ENCODE measurements around the gene NFATC2IP. TPM values are rescaled to one million over a fixed set of nuclear protein-coding genes. Genes with fewer than 3 reads are reported as not detected.

The NFATC2IP gene
- total RNA-seq, 2 donors from 2014 or later: 42.9 to 52.0 TPM

DNA sequence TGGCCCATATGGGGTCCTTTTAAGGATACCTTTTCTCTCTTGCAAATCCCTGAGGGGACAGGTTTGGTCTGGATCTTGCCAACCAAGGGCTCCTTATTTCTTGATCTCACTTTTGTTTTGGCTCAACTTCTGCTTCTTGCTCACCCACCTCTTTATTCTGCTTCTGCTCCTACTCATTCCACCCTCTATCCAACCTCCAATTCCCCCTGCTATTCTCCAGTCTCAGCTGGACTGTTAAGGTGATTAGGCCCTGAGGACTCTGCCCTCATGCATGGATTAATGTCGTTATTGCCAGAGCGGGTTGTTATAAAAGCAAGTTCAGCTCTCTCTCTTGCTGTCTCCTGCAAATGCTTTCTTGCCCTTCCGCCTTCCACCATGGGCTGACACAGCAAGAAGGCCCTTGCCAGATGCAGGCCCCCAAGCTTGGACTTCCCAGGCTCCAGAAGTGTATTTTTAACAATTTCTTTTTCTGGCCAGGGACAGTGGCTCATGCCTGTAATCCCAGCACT lies 63.9 kb downstream of the NFATC2IP start:
- intact Hi-C loops (cut with DNase I, micrococcal nuclease): no loop called here
- ATAC-seq: peak; percentile 93
- DNase-seq: no peak

Other genes starting within 250 kb of the NFATC2IP start
- gene EIF3C, start 239.5 kb upstream of the NFATC2IP start, total RNA-seq: 100 to 1,000 TPM; 550 to 645 TPM
- gene NPIPB9, start 199.2 kb upstream of the NFATC2IP start, total RNA-seq: 1 to 10 TPM; 3.0 to 4.0 TPM
- 10 to 100 TPM; 86.6 to 98.5 TPM for gene ATXN2L, start 127.9 kb upstream of the NFATC2IP start, total RNA-seq
- gene TUFM, start 104.6 kb upstream of the NFATC2IP start, total RNA-seq: 100 to 1,000 TPM; 221 to 301 TPM
- 10 to 100 TPM; 84.3 to 90.0 TPM for gene SH2B1, start 87.1 kb upstream of the NFATC2IP start, total RNA-seq
- 1 to 10 TPM in 1 of 2 donors, under 1 TPM in 1; 0.47 to 1.3 TPM for gene ATP2A1, start 72.4 kb upstream of the NFATC2IP start, total RNA-seq
- 10 to 100 TPM; 39.6 to 41.4 TPM for gene RABEP2, start 25.7 kb upstream of the NFATC2IP start, total RNA-seq
- 1 to 10 TPM in 1 of 2 donors, under 1 TPM in 1; 0.64 to 1.2 TPM for gene CD19, start 19.0 kb upstream of the NFATC2IP start, total RNA-seq
- 10 to 100 TPM; 31.1 to 32.0 TPM for gene SPNS1, start 23.8 kb downstream of the NFATC2IP start, total RNA-seq
- 1 to 10 TPM; 6.9 to 7.2 TPM for gene LAT, start 34.1 kb downstream of the NFATC2IP start, total RNA-seq

Data from left colon (tissue), 2 donors.